MM.1S (cell line): ENCODE results near the gene MAP3K12.

ENCODE experiments used
- EZH2phosphoT487 ChIP-seq: fragments of 300-600 bp; sonication (generic); IDR thresholded peaks from 2 replicates; pipeline ENCODE4 v1.6.1; 2018; ENCODE audit warnings: antibody characterized with exemption, low read length
- TF ChIP-seq, protein P1 (sequence below): fragments of 300-600 bp; sonication (generic); IDR thresholded peaks from 2 replicates; pipeline ENCODE4 v1.5.1; 2016; ENCODE audit warnings: antibody characterized with exemption, low read length, mixed read lengths

DNA sequence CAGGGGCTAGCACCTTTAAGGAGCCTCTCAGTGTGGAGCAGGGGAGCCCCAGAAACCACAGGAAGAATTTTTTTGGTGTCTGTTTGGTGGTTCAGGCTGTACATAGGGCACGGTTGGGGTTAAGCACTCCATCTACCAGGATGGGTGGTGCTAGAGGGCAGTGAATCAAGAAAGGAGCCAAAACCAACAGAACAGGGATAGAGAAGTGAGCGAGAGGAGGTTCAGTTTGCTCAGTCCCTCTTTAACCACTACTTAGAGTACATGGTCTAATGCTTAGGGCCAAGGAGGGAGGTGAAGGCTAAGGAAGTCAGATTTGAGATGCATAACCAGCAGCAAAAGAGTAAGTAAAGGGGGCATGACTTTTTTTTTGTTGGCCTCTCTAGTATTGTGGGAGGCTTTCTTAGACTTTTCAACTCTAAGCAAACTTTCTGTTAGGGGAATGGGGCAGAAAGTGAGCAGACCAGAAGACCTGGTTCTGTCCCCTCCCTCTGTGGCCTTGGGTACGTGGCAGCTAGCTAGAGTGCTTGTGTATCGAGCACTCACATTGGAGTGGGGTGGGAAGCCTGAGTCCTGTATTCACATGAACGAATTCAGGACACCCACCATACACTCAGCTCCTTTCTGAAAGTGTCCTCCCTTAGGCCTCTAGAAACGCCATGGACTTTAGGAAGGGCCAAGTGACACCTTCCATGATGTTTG lies 14.6 kb upstream of the MAP3K12 start:
- TF ChIP-seq, protein P1, sequence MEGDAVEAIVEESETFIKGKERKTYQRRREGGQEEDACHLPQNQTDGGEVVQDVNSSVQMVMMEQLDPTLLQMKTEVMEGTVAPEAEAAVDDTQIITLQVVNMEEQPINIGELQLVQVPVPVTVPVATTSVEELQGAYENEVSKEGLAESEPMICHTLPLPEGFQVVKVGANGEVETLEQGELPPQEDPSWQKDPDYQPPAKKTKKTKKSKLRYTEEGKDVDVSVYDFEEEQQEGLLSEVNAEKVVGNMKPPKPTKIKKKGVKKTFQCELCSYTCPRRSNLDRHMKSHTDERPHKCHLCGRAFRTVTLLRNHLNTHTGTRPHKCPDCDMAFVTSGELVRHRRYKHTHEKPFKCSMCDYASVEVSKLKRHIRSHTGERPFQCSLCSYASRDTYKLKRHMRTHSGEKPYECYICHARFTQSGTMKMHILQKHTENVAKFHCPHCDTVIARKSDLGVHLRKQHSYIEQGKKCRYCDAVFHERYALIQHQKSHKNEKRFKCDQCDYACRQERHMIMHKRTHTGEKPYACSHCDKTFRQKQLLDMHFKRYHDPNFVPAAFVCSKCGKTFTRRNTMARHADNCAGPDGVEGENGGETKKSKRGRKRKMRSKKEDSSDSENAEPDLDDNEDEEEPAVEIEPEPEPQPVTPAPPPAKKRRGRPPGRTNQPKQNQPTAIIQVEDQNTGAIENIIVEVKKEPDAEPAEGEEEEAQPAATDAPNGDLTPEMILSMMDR, result no peak
- TF ChIP-seq EZH2phosphoT487, result no peak
